OCI-LY1 (cell line): ENCODE data around the gene SREBF1.

Experiments used
- H2AFZ ChIP-seq: fragments of 200-600 bp; sonication (generic), shearing (Covaris generic); 2 replicates; pipeline ENCODE4 v1.6.0; 2014; ENCODE audit warnings: antibody characterized with exemption, mild to moderate bottlenecking, low read length
- H3F3A ChIP-seq: fragments of 200-600 bp; sonication (generic), shearing (Covaris generic); 2 replicates; pipeline ENCODE4 v1.6.0; 2014; ENCODE audit warnings: mild to moderate bottlenecking, antibody characterized with exemption, low read length, moderate library complexity; ENCODE audit not compliant: insufficient read depth
- H3K27ac ChIP-seq: fragments of 200-600 bp; sonication (generic); 2 replicates; pipeline ENCODE4 v1.5.1; 2014; ENCODE audit warnings: low read length, mixed run types, mild to moderate bottlenecking, low read depth; ENCODE audit not compliant: poor library complexity, severe bottlenecking
- H3K27me3 ChIP-seq: fragments of 200-600 bp; sonication (generic); 2 replicates; pipeline ENCODE4 v1.6.0; 2014; ENCODE audit warnings: antibody characterized with exemption, mild to moderate bottlenecking, low read length, moderate library complexity; ENCODE audit not compliant: insufficient read depth
- H3K36me3 ChIP-seq: fragments of 200-600 bp; sonication (generic); 2 replicates; pipeline ENCODE4 v1.6.1; 2014; ENCODE audit warnings: mild to moderate bottlenecking, antibody characterized with exemption, low read length, moderate library complexity, mixed read lengths; ENCODE audit not compliant: insufficient read depth
- H3K4me1 ChIP-seq: fragments of 200-600 bp; sonication (generic); 2 replicates; pipeline ENCODE4 v1.5.1; 2014; ENCODE audit warnings: mild to moderate bottlenecking, low read length, moderate library complexity; ENCODE audit not compliant: insufficient read depth, severe bottlenecking
- H3K4me2 ChIP-seq: fragments of 200-600 bp; sonication (generic), shearing (Covaris generic); 2 replicates; pipeline ENCODE4 v1.6.1; 2014; ENCODE audit warnings: low read length
- H3K4me3 ChIP-seq: fragments of 200-600 bp; sonication (generic); 2 replicates; pipeline ENCODE4 v1.5.1; 2014; ENCODE audit warnings: low read length, low read depth, mild to moderate bottlenecking, mixed read lengths; ENCODE audit not compliant: poor library complexity, severe bottlenecking
- H3K79me2 ChIP-seq: fragments of 200-600 bp; shearing (Covaris generic); 2 replicates; pipeline ENCODE4 v1.6.1; 2016; ENCODE audit warnings: mixed run types, low read length, mixed read lengths; ENCODE audit not compliant: insufficient read depth
- H3K9ac ChIP-seq: fragments of 200-600 bp; sonication (generic), shearing (Covaris generic); 2 replicates; pipeline ENCODE4 v1.6.1; 2014; ENCODE audit warnings: mild to moderate bottlenecking, low read length, mixed read lengths
- H3K9me2 ChIP-seq: fragments of 200-600 bp; sonication (generic), shearing (Covaris generic); 2 replicates; pipeline ENCODE4 v1.6.1; 2014; ENCODE audit warnings: low read depth, mild to moderate bottlenecking, low read length, mixed read lengths
- H3K9me3 ChIP-seq: fragments of 200-600 bp; shearing (Covaris generic); 2 replicates; pipeline ENCODE4 v1.6.1; 2014; ENCODE audit warnings: low read length, mixed read lengths
- H4K20me1 ChIP-seq: fragments of 200-600 bp; sonication (generic), shearing (Covaris generic); 2 replicates; pipeline ENCODE4 v1.6.0; 2016; ENCODE audit warnings: mild to moderate bottlenecking, low read length; ENCODE audit not compliant: insufficient read depth
- EZH2 ChIP-seq: fragments of 200-600 bp; sonication (generic), shearing (Covaris generic); IDR thresholded peaks from 2 replicates; pipeline ENCODE4 v1.8.0; 2017; ENCODE audit warnings: borderline replicate concordance, mixed run types, mild to moderate bottlenecking, antibody characterized with exemption, low read length, moderate library complexity, mixed read lengths
- TF ChIP-seq, protein P1 (sequence below): fragments of 200-600 bp; sonication (generic), shearing (Covaris generic); IDR thresholded peaks from 2 replicates; pipeline ENCODE4 v1.5.1; 2017; ENCODE audit warnings: mild to moderate bottlenecking, antibody characterized with exemption, low read length, moderate library complexity, mixed read lengths

The SREBF1 gene

DNA sequence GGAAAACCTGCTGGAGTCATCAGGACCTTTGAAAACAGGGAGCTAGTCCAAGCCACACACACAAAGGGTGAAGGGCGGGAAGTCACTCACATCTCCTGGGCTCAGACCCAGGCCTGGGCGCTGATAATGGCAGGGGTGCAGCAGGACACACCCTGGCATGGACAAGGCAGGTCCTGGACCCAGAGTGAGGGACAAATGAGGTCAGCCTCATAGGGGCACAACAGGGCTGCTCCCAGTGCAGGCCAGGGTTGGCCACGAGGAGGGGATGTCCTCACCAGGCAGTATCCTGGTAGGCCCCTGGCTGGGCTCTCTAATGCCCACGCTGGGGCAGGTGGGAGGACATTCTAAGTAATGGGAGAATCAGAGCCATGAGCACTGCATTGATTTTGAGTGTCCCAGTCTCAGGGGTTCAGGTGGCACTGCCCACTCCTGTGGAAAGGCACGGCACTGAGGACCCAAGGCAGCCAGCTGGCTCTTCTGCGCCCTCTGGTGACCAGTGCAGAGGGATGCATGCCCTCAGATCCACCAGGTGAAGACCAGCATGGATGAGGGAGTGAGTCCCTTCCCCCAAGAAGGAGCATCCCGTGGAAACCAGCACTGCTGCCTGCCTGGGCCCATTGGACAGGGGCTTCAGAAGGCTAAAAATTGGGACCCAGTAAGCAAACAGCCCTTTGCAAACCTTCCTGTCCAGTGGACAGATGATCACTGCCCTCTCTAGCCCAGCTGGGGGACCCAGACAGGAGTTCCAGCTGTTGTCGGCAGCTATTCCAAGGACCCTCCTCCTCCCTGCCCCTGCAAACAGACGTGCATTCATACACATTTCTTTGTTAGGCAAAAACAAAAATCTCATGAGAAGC, 23.4 kb upstream of the SREBF1 start:
- H3K27me3 ChIP-seq = no peaks in the 10 kb centered on the region
- no peaks in the 10 kb centered on the region for H3K79me2 ChIP-seq
- H3K36me3 ChIP-seq = no peaks in the 10 kb centered on the region
- H3K9ac ChIP-seq = no peak overlapping the region
- no peaks in the 10 kb centered on the region for H3K4me1 ChIP-seq
- no peak overlapping the region for H3K27ac ChIP-seq
- no peak overlapping the region for H3K4me3 ChIP-seq
- H3K9me2 ChIP-seq = no peaks in the 10 kb centered on the region
- H3K9me3 ChIP-seq = no peaks in the 10 kb centered on the region
- H4K20me1 ChIP-seq = no peaks in the 10 kb centered on the region
- no peak overlapping the region for H3K4me2 ChIP-seq
- no peak for TF ChIP-seq EZH2
- TF ChIP-seq, protein P1, sequence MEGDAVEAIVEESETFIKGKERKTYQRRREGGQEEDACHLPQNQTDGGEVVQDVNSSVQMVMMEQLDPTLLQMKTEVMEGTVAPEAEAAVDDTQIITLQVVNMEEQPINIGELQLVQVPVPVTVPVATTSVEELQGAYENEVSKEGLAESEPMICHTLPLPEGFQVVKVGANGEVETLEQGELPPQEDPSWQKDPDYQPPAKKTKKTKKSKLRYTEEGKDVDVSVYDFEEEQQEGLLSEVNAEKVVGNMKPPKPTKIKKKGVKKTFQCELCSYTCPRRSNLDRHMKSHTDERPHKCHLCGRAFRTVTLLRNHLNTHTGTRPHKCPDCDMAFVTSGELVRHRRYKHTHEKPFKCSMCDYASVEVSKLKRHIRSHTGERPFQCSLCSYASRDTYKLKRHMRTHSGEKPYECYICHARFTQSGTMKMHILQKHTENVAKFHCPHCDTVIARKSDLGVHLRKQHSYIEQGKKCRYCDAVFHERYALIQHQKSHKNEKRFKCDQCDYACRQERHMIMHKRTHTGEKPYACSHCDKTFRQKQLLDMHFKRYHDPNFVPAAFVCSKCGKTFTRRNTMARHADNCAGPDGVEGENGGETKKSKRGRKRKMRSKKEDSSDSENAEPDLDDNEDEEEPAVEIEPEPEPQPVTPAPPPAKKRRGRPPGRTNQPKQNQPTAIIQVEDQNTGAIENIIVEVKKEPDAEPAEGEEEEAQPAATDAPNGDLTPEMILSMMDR = peak; percentile 98
- no peak overlapping the region for H2AFZ ChIP-seq
- no peaks in the 10 kb centered on the region for H3F3A ChIP-seq

DNA sequence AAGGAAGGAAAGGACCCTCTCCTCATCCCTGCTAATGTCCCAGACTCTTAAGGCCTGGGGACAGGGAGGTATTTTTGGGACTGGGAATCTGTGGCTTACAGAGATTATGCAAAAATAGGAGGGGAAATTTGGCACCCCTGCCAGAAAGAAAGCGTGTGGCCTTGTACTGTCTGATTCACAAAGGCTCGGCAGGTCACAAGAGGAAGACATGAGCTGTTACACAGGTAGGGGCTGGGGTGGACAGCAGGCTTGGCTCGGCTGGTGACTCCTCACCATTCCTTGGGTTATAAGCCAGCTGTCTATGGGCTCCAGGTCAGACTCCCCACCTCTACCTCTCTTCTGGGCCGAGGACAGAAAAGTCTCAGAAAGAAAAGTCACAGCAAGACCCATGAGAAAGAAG, 20.7 kb upstream of the SREBF1 start:
- H3K9me3 ChIP-seq = no peaks in the 10 kb centered on the region
- H3K4me3 ChIP-seq = no peak overlapping the region
- no peak overlapping the region for H3K27ac ChIP-seq
- no peaks in the 10 kb centered on the region for H3K4me1 ChIP-seq
- no peaks in the 10 kb centered on the region for H4K20me1 ChIP-seq
- TF ChIP-seq EZH2 = no peak
- TF ChIP-seq, protein P1 = no peak
- no peaks in the 10 kb centered on the region for H3K36me3 ChIP-seq
- no peaks in the 10 kb centered on the region for H3K9me2 ChIP-seq
- H3K9ac ChIP-seq = no peak overlapping the region
- H3K79me2 ChIP-seq = no peaks in the 10 kb centered on the region
- no peak overlapping the region for H3K4me2 ChIP-seq
- no peaks in the 10 kb centered on the region for H3F3A ChIP-seq
- no peaks in the 10 kb centered on the region for H3K27me3 ChIP-seq
- no peak overlapping the region for H2AFZ ChIP-seq

DNA sequence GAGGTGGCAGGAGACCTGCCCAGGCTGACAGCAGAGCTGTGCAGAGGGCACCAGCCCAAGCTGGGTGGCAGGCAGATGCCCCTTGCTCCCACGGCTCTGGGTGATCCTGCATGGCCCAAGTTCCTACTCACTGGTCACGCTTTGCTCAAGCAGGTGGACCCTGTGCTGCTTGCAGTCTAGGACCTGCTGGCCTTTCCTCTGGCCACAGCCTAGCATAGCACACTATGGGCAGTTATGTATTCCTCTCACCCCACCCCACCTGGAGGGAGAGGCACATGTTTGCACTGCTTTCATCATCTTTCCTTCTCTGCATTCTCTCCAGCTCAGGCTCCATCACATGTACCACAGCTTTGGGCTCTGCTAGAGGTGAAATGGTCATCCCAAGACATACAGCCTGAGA, 19.6 kb upstream of the SREBF1 start:
- no peaks in the 10 kb centered on the region for H3K9me3 ChIP-seq

More for the DNA sequence above, 19.6 kb upstream of the SREBF1 start:
- TF ChIP-seq EZH2 = no peak
- TF ChIP-seq, protein P1 = no peak
- H3K4me3 ChIP-seq = no peak overlapping the region
- H3K27me3 ChIP-seq = no peaks in the 10 kb centered on the region
- H3F3A ChIP-seq = no peaks in the 10 kb centered on the region
- no peaks in the 10 kb centered on the region for H3K36me3 ChIP-seq
- H3K9me2 ChIP-seq = no peaks in the 10 kb centered on the region
- H3K79me2 ChIP-seq = no peaks in the 10 kb centered on the region
- H3K9ac ChIP-seq = no peak overlapping the region
- H3K4me1 ChIP-seq = no peaks in the 10 kb centered on the region
- no peaks in the 10 kb centered on the region for H4K20me1 ChIP-seq
- H3K4me2 ChIP-seq = no peak overlapping the region
- no peak overlapping the region for H3K27ac ChIP-seq
- no peak overlapping the region for H2AFZ ChIP-seq
